NCI-H510A treated with DMSO at 0.1 percent for 48 hours (cell line): ENCODE measurements around the gene C2CD4C.
"Not testable (repeated sequence)": the region's sequence is repeated elsewhere in the genome, so short reads cannot be mapped to it uniquely, and the experiment has no call there.

Source experiments
- DNase-seq: peaks from one replicate; lab custom pipeline; 2025; lab: John Stamatoyannopoulos, UW

C2CD4C gene

DNA sequence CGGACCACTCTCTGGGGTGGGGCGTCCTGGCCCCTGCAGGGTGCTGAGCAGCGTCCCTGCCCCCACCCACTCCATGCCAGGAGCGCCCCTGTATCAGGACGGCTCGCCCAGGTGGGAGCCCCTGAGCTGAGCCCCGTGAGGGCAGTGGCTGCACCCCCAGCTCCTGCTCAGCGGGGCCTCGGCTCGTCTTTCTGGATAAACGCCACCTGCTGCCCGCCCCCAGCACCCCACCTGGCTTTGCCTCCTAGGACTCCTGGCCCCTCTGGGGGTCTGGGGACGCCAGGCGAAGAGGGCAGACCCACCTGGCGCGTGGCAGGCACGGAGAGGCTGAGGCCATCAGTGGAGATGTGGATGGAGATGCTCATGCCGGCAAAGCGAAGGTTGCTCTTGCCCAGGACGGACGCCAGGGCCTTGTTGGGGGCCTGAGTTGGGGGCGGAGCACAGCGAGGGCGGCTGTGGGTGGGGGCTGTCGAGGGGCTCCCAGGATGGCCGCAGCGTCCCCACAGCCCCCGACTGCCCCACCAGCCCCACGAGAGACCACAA, 29.5 kb upstream of the C2CD4C start:
- DNase-seq, result no peak

DNA sequence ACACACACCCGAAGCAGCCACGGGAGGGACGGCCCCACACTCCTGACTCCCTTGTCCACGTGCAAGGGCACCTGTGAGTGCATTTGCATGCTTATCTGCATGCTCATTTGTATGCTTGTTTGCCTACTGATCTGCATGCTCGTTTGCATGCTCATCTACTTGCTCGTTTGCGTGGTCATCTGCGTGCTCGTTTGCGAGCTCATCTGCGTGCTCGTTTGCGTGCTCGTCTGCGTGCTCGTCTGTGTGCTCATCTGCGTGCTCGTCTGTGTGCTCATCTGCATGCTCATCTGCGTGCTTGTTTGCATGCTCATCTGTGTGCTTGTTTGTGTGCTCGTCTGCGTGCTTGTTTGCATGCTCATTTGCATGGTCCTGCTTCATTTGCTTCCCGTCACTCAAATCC, 28.1 kb upstream of the C2CD4C start:
- DNase-seq, result no peak

DNA sequence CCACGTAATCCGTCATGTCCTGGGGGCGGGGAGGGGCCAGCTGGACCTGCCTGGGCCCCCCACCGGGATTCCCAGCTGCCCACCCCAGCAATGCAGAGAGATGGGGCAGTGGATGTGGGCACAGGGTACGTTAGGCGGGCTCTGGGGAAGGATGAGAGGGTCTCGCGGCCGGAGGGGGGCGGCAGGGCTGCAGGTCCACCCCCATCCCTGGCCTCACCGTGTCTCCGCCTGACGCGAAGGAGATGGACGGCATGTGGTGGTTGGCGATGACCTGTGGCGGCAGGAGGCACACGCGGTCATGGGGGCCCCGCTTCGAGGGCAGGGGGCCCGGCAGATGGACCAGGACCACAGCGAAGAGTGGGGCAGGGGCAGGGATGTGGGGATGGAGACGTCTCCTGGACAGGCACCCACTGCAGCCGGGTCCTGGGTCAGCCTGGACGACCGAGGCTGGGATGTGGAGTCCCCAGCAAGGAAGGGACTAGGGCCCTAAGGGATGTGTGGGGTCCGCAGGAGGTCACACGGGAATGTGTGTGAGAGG, 27.5 kb upstream of the C2CD4C start:
- no peak for DNase-seq

DNA sequence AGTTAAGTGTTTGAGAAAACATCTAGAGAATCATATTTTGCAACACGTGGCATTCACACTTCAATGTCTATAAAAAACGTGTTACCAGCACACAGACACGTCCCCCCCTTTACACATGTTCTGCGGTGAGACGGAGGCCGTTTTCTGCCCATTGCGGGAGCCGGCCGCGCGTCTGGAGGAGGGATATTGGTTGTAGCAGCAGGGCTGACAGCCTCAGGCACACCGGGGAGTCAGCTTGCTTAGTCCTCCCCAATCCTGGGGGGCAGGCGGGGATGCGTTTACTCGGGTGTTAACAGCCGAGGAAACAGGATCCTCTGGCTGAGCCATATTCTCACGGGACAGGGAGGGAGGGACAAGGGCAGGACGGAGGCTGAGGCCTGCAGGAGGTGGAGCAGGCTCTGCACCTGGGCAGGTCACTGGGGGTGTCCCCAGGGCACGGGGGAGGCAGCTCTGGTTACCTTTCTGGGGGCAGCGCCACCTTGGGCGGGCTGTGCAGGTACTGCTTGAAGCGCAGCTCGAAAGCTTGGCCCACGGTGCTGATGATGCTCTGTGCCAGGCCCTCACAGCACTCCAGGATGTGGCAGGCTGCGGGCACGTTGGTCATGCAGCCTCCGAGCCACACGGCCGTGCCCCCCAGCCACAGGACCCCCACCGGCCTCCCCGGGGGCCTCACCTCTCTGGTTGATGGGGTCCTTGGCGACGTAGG, 26.9 kb upstream of the C2CD4C start:
- no peak for DNase-seq

DNA sequence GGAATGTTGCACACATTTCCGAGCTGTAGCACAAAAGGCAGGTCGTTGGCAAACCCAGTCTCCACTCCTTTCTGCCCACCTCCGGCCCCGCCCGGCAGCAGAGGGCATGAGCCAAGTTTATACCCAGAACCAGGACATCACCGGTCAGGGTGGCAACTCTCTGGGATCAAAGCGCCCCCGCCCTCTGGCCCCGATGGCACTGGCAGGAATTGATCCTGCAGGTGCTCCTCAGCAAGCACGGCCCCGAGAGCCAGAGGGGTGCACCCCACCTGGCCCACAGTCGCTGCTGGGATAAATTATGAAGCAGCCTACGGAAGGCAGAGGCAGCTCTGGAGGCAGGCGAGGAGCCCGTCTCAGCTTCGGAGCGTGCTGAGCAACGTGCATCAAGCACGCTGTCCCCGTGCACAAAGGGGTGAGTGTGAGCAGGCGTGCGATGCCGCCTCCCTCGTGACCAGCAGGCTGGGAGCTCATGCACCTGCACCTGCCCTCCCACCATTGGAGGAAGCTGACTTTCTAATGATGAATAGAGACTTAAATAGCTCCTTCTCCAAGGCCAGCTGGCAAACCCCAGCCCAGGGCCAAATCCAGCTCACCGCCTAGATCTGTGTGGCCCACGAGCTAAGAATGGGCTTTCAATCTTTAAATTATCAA, 26.2 kb upstream of the C2CD4C start:
- no peak for DNase-seq

DNA sequence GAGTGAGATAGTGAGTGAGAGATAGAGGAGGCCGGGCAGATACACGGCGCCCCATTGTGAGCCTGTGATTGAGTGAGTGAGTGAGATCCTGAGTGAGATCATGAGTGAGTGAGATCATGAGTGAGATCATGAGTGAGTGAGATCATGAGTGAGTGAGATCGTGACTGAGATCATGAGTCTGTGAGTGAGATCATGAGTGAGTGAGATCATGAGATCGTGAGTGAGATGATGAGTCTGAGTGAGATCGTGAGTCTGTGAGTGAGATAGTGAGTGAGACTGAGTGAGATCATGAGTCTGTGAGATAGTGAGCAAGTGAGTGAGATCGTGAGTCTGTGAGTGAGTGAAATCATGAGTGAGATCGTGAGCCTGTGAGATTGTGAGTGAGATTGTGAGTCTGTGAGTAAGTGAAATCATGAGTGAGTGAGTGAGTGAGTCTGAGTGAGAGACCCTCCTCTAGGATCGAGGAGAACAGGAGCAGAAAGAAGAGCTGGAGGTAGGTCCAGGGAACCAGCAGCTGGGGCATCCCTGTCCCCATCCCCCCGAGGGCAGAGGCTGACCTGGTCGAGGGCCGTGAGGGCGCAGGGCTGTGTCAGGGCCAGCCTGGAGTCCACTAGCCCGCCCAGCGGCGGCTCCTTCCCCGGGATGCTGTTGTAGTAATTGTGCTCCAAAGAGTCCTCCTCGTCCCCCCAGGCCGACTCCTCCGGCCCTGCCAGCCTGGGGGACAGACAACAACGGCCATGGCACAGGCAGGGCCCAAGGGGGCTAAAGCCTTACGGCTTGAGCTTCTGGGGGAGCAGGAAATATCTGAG, 25.4 kb upstream of the C2CD4C start:
- DNase-seq, result no peak

DNA sequence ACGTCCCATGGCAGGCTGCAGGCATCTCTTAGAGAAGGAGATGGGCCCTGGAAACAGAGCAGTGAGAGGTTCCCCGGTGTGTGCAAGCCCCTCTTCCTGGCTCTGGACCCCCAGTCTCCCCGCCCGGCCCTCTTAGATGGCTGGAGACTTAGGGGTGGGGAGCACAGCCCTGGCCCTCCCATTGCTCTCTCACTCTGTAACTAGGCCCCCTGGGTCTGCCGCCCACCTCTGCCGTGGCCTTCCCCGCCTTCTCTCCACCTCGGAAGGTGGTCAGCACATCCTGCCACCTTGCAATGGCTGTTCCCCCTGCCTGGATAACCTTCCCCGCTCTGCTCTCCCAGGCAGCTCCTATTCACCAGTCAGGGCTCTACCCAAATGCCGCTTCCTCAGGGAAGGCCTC, 21.8 kb upstream of the C2CD4C start:
- no peak for DNase-seq

DNA sequence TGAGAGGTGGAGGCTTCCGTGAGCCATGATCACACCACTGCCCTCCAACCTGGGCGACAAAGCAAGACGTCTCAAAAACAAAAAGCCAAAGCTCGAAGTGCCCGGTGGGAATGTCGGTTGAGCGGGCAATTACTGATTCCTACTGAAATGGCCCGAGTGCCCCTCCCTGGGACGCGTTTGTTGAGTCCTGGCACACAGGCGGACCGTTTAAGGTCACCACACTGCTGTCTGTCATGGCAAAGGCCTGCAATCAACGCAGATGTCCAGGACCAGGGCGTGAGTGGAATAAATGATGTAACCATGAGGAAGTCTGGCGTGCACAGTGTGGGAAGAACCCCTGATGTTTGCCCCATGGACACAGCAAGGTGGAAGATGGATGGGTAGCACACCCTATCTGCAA, 19.2 kb upstream of the C2CD4C start:
- DNase-seq, result no peak

DNA sequence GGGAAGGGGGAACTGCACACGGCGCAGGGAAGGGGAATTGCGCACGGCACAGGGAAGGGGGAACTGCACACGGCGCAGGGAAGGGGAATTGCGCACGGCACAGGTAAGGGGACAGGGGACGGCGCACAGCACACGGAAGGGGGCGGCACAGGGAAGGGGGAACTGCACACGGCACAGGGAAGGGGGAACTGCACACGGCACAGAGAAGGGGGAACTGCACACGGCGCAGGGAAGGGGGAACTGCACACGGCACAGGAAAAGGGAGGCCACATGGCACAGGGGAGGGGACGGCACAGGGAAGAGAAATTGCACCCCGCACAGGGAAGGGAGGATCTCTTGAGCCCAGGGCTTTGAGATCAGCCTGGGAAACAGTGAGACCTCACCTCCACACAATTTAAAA, 18.7 kb upstream of the C2CD4C start:
- DNase-seq, result not testable (repeated sequence)

DNA sequence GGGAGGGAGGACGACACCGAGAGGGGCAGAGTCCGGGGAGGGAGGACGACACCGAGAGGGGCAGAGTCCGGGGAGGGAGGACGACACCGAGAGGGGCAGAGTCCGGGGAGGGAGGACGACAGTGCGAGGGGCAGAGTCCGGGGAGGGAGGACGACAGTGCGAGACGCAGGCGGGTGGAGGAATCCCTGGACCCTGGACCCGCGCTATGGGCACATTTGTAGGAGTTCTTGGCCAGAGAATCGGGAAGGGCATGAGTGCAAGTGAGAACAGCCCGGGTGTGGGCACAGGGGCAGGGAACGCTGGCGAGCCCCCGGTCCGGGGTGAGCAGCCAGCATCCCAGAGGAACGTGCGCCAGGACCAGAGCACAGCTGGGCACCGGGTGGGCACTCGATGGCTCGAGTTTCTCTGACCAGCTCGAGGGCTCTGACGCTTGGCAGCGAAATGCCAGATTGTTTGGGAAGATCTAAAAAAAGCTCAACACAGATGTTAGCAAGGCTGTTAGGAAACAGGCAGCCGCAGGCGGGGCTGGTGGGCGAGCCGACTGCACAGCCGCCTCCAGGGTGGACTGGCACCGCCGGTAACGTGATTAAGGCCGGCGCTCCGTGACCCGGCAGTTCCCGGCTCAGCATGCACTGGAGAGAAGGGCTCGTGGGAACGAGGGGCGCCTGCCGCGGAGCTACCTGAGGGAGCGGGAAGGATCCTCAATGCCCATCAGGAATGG, 17.9 kb upstream of the C2CD4C start:
- DNase-seq, result no peak

DNA sequence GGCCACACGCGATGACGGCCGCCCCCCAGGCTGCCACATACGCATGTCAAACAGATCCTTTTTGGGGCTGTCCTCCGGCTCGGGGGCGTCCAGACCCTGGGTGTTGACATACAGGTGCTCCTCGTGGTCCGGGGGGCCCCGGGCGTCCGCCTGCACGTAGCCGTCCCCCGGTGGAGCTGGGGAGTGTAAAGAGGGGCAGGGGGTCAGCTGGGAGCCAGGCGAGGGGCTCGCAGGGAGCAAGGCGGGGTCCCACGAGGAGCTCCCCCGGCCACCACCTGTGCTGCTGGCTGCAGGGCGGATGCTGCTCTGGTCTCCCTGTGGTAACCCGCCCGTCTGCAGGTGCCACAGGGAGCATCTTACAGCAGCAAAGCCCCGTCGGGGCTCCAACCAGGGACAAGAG, 16.1 kb upstream of the C2CD4C start:
- DNase-seq, result no peak

DNA sequence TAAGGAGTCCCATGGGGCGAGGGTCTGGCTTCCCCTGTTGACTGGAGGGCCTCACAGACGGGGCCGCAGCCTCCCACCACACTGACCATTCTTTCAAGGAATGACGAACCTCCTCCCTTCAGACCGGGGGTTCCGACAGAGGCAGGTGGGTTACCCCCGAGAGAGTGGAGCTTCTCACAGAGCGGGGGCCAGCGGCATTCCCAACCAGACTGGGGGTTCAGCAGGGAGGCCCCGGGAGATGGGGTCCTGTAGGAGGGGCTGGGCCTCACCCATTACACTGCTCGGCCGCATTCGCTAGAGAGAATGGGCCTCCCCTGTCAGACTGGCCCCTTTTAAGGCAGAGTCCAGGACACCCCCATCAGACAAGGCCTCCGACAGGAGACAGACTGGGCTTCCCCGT, 15.6 kb upstream of the C2CD4C start:
- no peak for DNase-seq

DNA sequence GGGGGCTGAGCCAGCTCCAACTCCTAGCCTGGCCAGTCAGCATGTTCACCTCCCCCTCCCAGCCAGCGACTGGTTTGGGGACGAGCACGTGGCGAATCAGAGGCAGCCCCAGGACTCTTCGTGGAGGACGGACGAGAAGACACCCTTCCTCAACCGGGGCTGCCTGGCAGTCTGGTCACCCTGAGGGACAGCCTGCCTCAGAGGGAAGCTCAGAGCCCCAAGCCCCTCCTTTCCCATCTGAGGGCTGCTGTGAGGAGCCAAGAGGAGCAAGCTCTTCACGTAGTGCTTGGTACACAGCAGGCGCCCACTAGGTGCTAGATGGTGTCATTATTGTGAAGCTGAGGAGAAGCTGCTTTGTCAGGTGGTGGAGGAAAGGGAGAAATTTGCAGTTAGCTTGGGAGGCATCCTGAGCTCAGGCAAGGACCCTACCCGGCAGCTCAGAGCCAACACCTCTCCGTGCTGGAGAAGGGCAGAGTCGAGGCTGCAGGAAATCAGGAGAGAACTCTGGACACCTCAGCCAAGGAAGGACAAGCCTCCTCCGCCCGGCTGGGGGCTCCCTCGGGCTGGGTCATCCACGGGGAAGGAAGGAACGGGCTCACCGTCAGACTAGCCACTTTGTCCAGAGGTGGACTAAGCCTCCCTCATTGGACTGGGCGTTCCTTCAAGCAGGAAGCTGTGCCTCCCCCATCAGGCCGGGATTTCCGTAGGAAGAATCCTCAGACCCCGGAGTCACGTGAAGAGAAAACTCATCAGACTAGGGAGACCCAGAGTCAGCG, 14.9 kb upstream of the C2CD4C start:
- no peak for DNase-seq

DNA sequence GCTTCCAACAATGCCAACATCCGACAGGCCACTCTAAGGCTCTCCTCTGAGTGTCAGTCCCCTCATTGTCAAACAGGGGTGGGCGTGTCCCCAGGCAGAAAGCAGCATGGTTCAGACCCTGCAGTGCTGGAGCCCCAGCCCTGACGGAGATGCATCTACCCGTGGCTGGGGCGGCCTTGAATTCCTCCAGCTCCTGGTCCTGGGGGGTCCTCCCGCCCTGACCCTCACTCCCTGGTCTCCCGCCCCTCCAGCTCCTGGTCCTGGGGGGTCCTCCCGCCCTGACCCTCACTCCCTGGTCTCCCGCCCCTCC, 13.9 kb upstream of the C2CD4C start:
- not testable (repeated sequence) for DNase-seq

DNA sequence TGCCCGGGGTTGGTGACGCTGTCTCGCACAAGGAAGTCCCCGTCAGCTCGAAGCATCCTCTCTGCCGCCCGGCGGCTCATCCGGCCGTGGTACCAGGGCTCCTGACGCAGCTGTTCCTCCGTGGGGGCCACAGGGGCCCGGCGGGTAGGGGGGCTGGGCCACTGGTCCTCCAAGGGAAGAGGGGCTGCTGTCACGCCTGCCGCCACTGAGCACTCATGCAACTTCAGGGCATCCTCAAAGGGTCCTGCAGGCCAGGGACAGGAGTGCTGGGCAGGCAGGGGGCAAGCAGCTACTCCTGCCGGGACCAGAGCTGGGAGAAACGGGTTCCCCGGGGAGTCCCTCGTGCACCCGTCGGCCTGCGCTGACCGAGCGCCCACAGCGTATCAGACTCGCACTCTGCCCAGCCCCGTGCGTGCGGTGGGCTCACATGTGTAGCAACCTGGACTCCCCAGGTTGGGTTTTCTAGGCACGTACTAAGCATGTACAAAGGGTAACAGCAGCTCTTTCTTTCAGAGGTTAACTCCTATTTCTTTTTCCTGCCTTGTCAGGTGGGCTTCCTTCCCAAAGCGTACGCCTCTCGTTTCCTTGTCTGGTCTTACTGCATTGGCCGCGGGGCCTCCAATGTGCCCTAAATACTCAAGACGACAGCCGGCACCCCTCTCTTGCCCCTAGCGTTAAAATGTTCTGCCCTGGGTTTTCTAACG, 13.4 kb upstream of the C2CD4C start:
- no peak for DNase-seq

DNA sequence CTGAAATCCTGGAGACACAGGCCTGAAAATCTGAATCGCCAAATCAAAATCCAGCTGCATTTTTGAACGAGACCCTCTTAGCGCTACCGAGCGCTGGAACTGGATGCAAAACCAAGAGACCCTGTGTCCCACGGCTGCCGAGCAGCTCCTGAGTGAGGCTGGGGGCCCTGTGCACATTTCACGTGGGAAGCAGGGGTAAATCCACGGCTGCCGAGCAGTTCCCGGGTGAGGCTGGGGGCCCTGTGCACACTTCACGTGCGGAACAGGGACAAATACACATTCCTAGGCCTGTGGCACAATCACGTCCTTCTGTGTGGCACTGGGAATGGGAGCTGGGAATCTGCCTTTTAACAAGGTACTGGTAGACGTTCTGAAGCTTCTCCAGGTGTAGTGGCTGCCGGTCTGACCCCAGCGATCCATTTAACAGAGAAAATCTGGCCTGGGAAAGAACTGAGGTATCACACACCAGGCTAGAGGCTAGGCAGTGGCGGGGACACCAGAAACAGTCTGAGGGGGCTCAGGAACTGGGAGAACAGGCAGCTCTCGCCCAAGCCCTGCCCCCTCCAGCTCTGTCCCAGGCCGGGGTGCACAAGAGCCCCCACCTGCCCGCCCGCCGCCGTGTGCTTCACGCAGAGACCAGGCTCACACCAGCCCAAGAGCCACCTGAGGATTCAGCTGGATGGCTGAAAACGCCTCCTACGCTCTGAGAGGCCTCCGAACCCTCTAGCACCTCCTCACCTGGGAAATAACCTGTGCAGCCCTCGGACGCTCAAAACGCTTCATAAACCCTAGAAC, 11.0 kb upstream of the C2CD4C start:
- DNase-seq, result no peak

DNA sequence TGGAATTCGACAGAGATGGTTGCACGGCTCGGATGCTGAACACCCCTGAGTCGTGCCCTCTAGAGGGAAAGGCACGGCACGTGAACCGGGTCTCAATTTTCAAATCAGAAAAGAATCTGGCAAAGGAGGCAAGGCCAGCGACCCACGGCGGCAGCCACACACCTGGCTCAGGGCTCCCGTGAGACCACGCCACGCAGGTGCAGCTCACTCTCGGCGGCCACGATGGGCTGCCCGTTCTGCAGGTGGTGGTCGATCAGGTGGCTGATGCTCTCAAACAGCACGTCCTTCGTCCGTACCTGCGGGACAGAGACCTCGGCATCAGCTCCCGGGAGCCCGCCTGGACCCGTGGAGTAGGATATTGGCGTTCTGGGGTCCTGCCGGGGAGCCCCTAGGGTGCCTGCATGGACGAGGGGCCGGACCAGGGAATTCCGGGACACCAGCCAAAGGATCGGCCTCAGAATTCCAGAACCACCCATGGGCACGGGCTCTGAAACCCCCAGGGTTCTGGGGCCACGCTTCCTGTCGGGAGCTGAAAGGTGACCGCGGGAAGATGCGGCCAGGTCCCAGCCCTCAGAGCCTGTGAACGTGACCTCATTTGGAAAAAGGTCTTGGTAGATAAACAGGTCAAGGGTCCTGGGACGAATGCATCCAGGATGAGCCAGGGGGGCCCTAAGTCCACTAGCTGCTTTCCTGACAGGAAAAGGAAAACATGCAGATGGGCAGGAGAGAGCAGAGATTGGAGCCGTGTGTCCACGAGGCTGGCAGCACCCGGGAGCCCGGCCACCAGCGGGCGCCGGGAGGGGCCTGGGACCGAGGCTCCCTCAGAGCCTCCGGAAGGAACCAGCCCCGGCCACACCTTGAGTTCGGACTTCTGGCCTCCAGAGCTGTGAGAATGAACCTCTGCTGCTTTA, 10.1 kb upstream of the C2CD4C start:
- DNase-seq, result no peak

DNA sequence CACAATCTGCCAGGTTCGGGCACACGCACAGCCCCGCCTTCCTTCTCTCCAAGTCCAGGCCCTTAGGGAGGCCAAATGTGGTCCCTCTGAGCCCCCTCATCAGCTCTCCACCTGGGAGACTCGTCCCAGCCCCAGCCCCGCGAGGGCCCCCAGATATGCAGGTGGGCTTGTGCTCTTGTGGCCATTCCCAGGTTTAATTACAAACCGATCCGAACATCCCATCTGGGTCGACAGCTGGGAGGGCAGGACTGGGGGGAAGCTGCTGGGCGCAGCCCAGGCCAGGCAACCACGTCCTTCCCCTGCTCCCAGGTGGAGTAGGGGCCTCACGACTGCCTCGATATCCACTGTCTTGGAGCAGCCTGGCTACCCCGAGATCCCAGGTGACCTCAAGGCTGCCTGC, 7.5 kb upstream of the C2CD4C start:
- no peak for DNase-seq

DNA sequence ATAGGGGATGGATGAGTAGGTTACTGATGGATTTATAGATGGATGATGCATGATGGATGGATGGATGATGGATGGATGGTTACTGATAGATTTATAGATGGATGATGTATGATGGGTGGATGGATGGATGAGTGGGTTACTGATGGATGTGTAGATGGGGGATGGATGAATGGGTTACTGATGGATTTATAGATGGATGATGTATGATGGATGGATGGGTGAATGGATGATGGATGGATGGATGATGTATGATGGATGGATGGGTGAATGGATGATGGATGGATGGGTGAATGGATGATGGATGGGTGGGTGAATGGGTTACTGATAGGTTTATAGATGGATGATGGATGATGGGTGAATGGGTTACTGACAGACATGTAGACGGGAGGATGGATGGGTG, 6.3 kb upstream of the C2CD4C start:
- DNase-seq, result no peak
